Cardiac fibroblast (primary cell): ENCODE data around the gene OR10J1.

Experiments used
- DNase-seq, 2 donors: peaks; one replicate each; pipeline versions ENCODE4 v3.0.0 to v3.0.0-alpha.2; 2010; ENCODE audit warnings: low read depth in 2 of 2
- H3K4me3 ChIP-seq, 2 donors: replicated peaks in 1 of 2; 1 replicate in 1 of 2; 2 replicates in 1 of 2; pipeline ENCODE4 v1.5.1; 2011; ENCODE audit warnings: low read depth in 2 of 2, low read length in 2 of 2, mild to moderate bottlenecking in 2 of 2, moderate library complexity in 1 of 2
- TF ChIP-seq, protein P1 (sequence below): IDR thresholded peaks from one replicate; pipeline ENCODE4 v1.5.1; 2011; ENCODE audit warnings: low read depth, mild to moderate bottlenecking, low read length, inconsistent platforms

The OR10J1 gene

GRCh38 chr1:159474926-159475325 is 35.4 kb downstream of the OR10J1 start:
- DNase-seq, result peak in 1 of 2 donors; percentile 36
- H3K4me3 ChIP-seq, result no peak overlapping the region

DNA sequence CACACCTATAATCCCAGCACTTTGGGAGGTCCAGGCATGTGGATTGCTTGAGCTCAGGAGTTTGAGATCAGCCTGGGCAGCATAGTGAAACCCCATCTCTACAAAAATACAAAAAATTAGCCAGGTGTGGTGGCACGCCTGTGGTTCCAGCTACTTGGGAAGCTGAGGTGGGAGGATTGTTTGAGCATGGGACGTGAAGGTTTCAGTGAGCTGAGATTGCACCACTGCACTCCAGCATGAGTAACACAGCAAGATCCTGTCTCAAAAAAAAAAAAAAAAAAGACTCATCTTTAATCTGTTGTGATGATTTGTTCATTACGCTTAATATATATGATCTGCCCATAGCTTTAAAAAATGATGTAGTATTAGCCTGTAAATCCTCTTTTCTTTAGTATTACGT is 44.0 kb downstream of the OR10J1 start:
- no peak overlapping the region for H3K4me3 ChIP-seq
- DNase-seq, result peak in 1 of 2 donors; percentile 48
- TF ChIP-seq, protein P1, sequence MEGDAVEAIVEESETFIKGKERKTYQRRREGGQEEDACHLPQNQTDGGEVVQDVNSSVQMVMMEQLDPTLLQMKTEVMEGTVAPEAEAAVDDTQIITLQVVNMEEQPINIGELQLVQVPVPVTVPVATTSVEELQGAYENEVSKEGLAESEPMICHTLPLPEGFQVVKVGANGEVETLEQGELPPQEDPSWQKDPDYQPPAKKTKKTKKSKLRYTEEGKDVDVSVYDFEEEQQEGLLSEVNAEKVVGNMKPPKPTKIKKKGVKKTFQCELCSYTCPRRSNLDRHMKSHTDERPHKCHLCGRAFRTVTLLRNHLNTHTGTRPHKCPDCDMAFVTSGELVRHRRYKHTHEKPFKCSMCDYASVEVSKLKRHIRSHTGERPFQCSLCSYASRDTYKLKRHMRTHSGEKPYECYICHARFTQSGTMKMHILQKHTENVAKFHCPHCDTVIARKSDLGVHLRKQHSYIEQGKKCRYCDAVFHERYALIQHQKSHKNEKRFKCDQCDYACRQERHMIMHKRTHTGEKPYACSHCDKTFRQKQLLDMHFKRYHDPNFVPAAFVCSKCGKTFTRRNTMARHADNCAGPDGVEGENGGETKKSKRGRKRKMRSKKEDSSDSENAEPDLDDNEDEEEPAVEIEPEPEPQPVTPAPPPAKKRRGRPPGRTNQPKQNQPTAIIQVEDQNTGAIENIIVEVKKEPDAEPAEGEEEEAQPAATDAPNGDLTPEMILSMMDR, result no peak

More at GRCh38 chr1:159474926-159475325, 35.4 kb downstream of the OR10J1 start:
- TF ChIP-seq, protein P1, result no peak
